HG03521 (cell line): ENCODE measurements around the gene CANT1.

Experiments
- ATAC-seq: cut with Tn5 transposase; IDR thresholded peaks from one replicate; pipeline ENCODE4 v1.9.1; 2021; ENCODE audit warnings: mild to moderate bottlenecking, moderate library complexity; ENCODE audit not compliant: unreplicated experiment

The CANT1 gene

GRCh38 chr17:79011451-79012147 lies 2.0 kb upstream of the CANT1 start:
- ATAC-seq: no peak

DNA sequence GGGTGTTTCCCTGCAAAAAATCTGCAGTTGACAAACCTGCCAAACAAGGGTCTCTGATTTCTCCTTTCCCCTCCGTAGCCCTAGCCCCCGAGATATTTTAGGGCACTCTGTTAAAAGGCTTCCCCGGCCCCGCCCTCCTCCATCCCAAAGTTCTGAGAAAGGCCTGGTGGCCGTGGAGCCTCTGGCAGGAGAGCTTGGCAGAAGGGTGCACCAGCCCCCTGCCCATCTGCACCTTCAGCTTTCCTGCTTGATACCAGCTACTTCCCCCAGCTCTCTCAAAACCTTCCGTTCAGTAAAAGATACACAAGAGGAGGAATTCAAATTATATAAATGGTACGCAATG lies 711 bp upstream of the CANT1 start:
- ATAC-seq: no peak

DNA sequence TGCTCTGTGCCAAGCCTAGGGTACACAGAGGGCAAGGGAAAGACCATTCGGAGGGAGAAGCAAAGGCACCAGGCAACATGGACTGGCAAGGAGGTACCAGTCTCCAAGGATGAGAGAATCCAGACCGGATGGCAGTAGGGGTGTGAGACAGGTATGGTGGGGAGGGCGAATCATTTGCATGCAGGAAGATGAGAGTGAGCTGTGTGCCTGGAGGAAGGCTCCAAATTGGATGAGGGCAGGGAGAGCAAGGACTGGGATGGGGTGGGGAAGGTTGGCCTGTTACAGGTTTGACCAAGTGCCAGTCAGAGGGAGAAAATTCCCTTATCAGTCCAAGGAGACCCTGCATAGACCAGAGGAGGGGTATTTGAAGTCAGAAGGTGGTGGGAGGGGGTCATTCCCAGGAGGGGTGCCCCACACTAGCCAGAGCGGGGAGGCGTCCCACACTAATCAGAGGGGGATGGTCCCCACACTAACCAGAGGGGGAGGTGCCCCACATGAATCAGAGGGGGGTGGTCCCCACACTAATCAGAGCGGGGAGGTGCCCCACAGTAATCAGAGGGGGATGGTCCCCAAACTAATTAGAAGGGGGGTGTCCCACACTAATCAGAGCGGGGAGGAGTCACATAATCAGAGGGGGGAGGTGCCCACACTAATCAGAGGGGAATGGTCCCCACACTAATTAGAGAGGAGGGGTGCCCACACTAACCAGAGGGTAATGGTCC lies 737 bp downstream of the CANT1 start:
- ATAC-seq: no peak

DNA sequence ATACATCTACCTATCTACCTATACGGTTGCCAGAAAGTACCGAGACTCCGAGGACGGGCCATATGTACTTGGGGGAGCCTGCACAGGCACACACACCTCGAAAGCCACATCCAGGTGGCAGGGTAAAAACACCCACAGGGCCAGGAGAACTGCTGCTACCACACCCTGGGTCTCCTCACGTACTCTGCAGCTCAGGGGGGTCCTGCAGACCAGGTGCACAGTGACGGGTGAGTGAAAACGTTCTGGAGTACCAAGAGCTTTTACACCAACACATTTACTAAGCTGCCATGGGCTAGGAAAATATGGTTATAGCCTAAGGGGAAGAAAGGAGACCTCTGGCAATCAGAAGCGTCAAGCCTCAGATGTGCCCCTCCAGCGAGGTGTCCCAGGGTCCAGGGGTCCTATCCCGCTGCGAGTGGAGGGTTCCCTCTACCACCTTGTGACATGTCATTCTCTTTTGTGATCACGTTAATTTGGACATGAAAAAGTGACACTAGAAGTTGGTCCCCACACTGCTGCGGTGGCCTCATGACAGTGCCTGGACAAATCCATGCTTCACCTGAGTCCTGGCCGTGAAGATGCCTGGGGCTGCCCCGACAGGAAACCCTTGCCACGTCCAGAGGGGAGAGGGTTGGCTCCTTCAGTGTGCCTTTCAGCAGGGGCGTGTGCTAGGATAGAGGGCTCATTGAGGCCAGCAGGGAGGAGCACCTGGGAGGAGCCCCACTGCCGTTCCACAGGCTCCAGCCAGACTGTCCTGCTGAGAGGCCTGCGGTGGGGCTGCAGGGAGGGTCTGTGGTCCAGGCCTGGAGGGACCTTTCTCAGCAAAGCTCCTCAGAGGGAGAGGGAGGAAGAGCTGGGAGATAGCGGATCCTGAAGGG lies 1.8 kb downstream of the CANT1 start:
- ATAC-seq: no peak

DNA sequence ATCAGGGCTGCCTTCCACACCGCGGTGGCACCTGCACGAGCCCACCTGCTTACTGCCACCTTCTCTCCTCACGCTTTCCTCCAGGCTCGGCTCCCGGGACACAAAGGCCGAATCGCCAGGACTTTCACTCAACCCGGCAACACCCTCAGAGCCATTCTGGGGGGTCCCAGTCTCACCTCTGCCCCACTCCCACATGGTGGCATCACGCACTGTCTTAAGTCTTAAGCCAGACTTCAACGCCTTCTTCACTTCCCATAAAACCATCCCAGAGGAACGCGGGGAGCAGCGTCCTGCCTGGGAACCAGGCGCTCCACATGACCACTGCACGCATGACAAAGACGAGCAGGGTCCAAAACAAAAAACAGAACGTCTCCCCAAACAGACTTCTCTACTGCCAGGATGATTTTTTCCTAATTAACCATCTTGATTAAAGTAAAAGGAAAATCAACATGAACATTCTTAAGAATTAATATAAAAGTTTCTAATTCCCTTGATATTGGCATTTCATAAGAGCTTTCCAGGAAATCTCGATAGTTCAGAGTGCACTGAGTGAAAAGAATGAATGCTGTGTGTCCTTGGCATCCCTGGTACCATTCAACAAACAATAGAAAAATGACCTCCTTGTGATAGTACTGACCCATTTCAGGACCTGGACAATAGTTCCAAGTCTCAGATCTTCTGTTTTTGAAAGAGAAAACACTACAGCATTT lies 2.6 kb downstream of the CANT1 start:
- ATAC-seq: no peak

GRCh38 chr17:79006046-79006445 lies 3.5 kb downstream of the CANT1 start:
- ATAC-seq: no peak

DNA sequence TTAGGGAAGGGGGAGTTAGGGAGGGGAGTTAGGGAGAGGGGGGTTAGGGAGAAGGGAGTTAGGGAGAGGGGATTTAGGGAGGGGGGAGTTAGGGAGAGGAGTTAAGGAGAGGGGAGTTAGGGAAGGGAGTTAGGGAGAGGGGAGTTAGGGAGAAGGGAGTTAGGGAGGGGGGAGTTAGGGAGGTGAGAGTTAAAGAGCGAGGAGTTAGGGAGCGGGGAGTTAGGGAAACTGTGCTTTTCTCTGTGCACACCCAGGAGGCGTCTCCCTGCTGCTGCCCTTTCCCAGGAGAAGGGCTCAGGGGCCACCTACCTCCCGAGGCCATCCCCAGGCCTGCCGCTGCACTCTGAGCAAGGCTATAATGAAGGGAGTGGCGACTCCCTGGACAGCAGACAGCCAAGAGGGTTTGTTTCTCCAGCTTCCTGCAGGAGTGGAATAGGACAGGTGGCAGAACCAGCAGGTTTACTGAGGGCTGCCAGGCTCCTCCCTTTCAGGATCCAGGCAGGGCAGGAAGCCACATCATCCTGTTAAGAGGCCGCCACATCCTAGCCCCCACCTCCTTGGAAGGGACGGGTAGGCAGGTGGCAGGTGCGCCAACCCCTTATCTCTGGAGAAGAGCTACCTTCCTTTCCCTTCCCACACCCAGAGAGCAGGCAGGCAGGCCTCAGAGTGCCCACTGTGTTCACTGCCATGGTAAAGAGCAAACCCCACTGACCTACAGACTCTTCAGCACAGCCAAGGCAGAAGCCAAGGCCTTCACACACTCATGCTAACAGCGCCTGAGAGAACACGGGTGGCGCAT lies 4.3 kb downstream of the CANT1 start:
- ATAC-seq: no peak

DNA sequence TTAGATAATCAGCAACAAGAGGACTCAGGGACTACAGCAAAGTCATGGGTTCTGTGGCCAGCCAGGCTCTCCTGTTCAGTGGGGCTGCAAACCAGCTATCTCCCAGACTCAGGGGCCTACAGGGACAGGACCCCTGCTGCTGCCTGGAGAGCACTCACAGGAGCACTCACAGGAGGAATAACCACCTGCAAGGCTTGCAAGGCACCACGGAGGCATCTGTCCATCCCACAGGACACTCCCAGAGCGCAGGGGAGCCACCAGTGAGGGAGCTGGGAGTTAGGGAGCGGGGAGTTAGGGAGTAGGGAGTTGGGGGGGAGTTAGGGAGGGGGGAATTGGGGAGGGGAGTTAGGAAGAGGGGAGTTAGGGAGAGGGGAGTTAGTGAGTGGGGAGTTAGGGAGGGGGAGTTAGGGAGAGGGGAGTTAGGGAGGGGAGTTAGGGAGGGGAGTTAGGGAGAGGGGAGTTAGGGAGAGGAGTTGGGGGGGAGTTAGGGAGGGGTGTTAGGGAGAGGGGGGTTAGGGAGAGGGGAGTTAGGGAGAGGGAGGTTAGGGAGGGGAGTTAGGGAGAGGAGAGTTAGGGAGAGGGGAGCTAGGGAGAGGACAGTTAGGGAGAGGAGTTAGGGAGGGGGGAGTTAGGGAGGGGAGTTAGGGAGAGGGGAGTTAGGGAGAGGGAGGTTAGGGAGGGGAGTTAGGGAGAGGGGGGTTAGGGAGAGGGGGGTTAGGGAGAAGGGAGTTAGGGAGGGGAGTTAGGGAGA lies 5.7 kb downstream of the CANT1 start:
- ATAC-seq: no peak

DNA sequence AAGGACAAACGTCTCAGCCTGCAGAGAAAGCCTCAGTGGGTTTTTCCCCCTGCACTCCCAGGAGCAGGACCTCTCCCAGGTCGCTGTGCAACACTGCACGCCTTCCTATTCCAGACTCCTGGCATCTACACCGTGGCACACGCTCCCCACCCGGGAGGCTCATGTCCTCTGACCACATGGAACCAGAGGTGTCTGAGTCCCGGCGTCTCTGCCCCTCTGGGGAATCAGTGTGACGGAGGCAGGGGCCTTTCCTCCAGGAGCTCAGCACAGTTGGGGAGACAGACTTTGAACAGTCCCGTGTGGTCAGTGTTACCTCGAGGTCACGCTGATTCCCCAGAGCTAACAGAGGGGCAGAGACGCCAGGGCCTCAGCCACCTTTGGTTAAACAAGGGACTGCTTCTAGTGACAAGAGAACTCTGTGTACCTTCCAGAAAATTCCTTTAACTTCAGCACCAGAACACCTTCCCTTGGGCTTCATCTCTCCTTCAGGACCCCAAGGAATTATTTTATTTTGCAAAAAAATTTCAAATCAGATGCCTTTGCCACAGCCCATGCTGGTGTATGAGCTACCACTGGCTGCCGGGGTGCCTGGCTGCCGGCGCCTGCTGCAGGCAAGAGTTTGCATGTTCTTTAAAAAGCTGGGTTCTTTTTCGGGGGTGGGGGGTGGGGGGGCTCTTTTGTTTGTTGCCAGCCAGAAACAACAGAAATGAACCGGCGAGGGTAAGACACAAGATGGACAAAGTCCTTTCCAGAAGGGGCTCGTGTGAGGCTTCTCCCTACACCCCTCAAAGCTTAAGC lies 6.6 kb downstream of the CANT1 start:
- ATAC-seq: no peak

- no peak for ATAC-seq
These were observed 7.3 kb downstream of the CANT1 start for GRCh38 chr17:79002291-79002690.

GRCh38 chr17:79001190-79002020 lies 8.2 kb downstream of the CANT1 start:
- no peak for ATAC-seq

DNA sequence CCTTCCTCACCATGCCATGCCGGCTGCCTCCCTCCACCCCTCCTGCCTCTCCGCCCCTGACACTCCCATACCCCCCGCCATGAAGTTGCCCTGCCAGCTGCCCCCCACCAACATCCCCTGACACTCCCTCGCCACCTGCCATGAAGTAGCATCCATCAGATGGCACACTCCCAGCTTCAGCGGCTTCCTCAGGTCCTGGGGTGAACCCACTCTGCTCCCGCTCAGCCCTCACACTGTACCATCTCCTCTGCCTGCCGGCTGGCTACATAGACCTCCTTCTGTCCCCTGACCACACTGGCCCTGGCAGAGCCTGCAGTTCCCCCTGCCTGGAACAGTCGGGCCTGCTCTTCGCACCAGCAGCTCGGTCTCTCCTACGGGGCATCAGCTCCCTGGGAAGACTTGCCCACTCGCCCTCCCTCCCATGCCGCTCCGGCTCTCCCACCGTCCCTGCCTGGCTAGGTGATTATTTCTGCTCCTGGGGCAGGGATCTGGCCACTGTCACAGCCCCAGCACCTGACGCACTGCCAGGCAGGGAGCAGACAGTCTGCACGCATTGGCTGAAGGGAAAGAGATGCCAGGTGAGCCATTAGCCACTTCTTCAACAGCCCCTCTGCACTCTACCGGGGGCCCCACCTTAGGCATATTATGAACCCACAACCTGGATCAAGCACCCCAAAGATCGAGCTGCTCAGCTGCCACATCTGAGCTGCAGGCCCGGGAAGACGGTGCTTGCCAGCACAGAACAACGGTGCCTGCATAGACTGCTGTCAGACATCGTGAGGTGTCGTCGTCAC lies 9.0 kb downstream of the CANT1 start:
- ATAC-seq: no peak

DNA sequence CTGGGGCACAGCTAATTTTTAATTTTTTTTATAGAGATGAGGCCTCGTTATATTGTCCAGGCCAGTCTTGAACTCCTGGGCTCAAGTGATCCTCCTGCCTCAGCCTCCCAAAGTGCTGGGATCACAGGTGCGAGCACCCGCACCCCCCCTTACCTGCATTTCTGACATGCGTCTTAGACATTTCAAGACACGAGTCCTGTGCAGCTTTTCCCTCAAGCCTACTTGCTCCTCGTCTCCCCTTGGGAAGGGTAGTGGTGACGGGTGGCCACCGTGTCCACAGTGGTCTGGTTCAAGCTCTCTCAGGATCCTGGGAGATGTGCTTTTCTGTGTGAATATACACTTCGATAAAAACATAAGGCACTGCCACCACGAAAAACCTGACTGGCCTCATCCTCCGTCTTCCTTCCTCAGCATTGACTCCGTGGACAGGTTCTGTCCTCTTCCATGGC lies 9.6 kb downstream of the CANT1 start:
- no peak for ATAC-seq

GRCh38 chr17:78999056-78999768 lies 10.4 kb downstream of the CANT1 start:
- ATAC-seq: no peak

GRCh38 chr17:78998311-78999055 lies 11.1 kb downstream of the CANT1 start:
- ATAC-seq: no peak

GRCh38 chr17:78997881-78998280 lies 11.7 kb downstream of the CANT1 start:
- ATAC-seq: no peak
